Loucy (cell line): Measurements from ENCODE around the gene CYP27A1.

ENCODE experiments used
- H2AFZ ChIP-seq: fragments of 200-600 bp; sonication (generic); 2 replicates; pipeline ENCODE4 v1.6.0; 2016; ENCODE audit warnings: antibody characterized with exemption, mild to moderate bottlenecking, low read length, moderate library complexity
- H3F3A ChIP-seq: fragments of 200-600 bp; 2 replicates; pipeline ENCODE4 v1.6.0; 2016; ENCODE audit warnings: antibody characterized with exemption, low read depth, mild to moderate bottlenecking
- H3K27me3 ChIP-seq: fragments of 200-600 bp; sonication (generic); 2 replicates; pipeline ENCODE4 v1.6.1; 2014; ENCODE audit warnings: low read length, mild to moderate bottlenecking; ENCODE audit not compliant: insufficient read depth, poor library complexity, severe bottlenecking
- H3K36me3 ChIP-seq: fragments of 200-600 bp; sonication (generic); 2 replicates; pipeline ENCODE4 v1.6.1; 2016; ENCODE audit warnings: low read length; ENCODE audit not compliant: insufficient read depth
- H3K4me1 ChIP-seq: fragments of 200-600 bp; sonication (generic); 2 replicates; pipeline ENCODE4 v1.5.1; 2014; ENCODE audit warnings: low read length, mild to moderate bottlenecking; ENCODE audit not compliant: insufficient read depth, poor library complexity, severe bottlenecking
- H3K4me2 ChIP-seq: fragments of 200-600 bp; sonication (generic); 2 replicates; pipeline ENCODE4 v1.6.0; 2014; ENCODE audit warnings: antibody characterized with exemption, low read length, low read depth, mild to moderate bottlenecking; ENCODE audit not compliant: poor library complexity, severe bottlenecking
- H3K4me3 ChIP-seq: fragments of 200-600 bp; sonication (generic); 2 replicates; pipeline ENCODE4 v1.5.1; 2014; ENCODE audit warnings: low read length, mild to moderate bottlenecking, mixed read lengths; ENCODE audit not compliant: poor library complexity, severe bottlenecking
- H3K79me2 ChIP-seq: fragments of 200-600 bp; sonication (generic); 2 replicates; pipeline ENCODE4 v1.6.1; 2014; ENCODE audit warnings: low read length; ENCODE audit not compliant: insufficient read depth
- H3K9ac ChIP-seq: fragments of 200-600 bp; sonication (generic); 2 replicates; pipeline ENCODE4 v1.6.0; 2014; ENCODE audit warnings: mild to moderate bottlenecking, low read depth, low read length, moderate library complexity; ENCODE audit not compliant: poor library complexity, severe bottlenecking
- H3K9me2 ChIP-seq: fragments of 200-600 bp; sonication (generic); replicated peaks from 2 replicates; pipeline ENCODE4 v1.6.1; 2016; ENCODE audit warnings: low read depth, low read length, mixed read lengths
- H3K9me3 ChIP-seq: fragments of 200-600 bp; sonication (generic); 2 replicates; pipeline ENCODE4 v1.6.1; 2014; ENCODE audit warnings: mild to moderate bottlenecking, antibody characterized with exemption, low read length, low read depth; ENCODE audit not compliant: insufficient read depth
- H4K20me1 ChIP-seq: fragments of 200-600 bp; sonication (generic); 2 replicates; pipeline ENCODE4 v1.6.0; 2014; ENCODE audit warnings: antibody characterized with exemption, low read length, mild to moderate bottlenecking; ENCODE audit not compliant: insufficient read depth, poor library complexity, severe bottlenecking
- EZH2phosphoT487 ChIP-seq: fragments of 200-600 bp; IDR thresholded peaks from 2 replicates; pipeline ENCODE4 v1.6.1; 2018; ENCODE audit warnings: antibody characterized with exemption, mild to moderate bottlenecking, moderate library complexity, borderline replicate concordance
- TF ChIP-seq, protein P1 (sequence below): fragments of 200-600 bp; sonication (generic); conservative IDR thresholded peaks from 2 replicates; pipeline ENCODE4 v1.5.1; 2014; ENCODE audit warnings: mild to moderate bottlenecking, antibody characterized with exemption, low read length

CYP27A1 gene

GRCh38 chr2:218805627-218806026, 23.7 kb downstream of the CYP27A1 start:
- no peaks in the 10 kb centered on the region for H4K20me1 ChIP-seq
- TF ChIP-seq EZH2phosphoT487 = no peak
- TF ChIP-seq, protein P1, sequence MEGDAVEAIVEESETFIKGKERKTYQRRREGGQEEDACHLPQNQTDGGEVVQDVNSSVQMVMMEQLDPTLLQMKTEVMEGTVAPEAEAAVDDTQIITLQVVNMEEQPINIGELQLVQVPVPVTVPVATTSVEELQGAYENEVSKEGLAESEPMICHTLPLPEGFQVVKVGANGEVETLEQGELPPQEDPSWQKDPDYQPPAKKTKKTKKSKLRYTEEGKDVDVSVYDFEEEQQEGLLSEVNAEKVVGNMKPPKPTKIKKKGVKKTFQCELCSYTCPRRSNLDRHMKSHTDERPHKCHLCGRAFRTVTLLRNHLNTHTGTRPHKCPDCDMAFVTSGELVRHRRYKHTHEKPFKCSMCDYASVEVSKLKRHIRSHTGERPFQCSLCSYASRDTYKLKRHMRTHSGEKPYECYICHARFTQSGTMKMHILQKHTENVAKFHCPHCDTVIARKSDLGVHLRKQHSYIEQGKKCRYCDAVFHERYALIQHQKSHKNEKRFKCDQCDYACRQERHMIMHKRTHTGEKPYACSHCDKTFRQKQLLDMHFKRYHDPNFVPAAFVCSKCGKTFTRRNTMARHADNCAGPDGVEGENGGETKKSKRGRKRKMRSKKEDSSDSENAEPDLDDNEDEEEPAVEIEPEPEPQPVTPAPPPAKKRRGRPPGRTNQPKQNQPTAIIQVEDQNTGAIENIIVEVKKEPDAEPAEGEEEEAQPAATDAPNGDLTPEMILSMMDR = no peak
- no peak overlapping the region for H2AFZ ChIP-seq
- no peaks in the 10 kb centered on the region for H3K9me2 ChIP-seq
- no peaks in the 10 kb centered on the region for H3K79me2 ChIP-seq
- H3K4me3 ChIP-seq = no peak overlapping the region
- no peak overlapping the region for H3K4me2 ChIP-seq
- H3F3A ChIP-seq = no peaks in the 10 kb centered on the region
- peaks cover 5% of the 10 kb centered on the region for H3K27me3 ChIP-seq
- no peak overlapping the region for H3K9ac ChIP-seq
- no peaks in the 10 kb centered on the region for H3K36me3 ChIP-seq
- H3K4me1 ChIP-seq = no peaks in the 10 kb centered on the region
- H3K9me3 ChIP-seq = no peaks in the 10 kb centered on the region

- no peak overlapping the region for H3K4me3 ChIP-seq
- no peaks in the 10 kb centered on the region for H3K9me3 ChIP-seq
- no peaks in the 10 kb centered on the region for H3K4me1 ChIP-seq
- H3K9ac ChIP-seq = no peak overlapping the region
- no peaks in the 10 kb centered on the region for H3K9me2 ChIP-seq
- TF ChIP-seq EZH2phosphoT487 = no peak
- TF ChIP-seq, protein P1 = no peak
- H3F3A ChIP-seq = no peaks in the 10 kb centered on the region
- H3K4me2 ChIP-seq = no peak overlapping the region
- H4K20me1 ChIP-seq = no peaks in the 10 kb centered on the region
- H2AFZ ChIP-seq = no peak overlapping the region
- H3K36me3 ChIP-seq = no peaks in the 10 kb centered on the region
- no peaks in the 10 kb centered on the region for H3K79me2 ChIP-seq
- peaks cover 5% of the 10 kb centered on the region for H3K27me3 ChIP-seq
Observed at GRCh38 chr2:218806346-218806978, 24.5 kb downstream of the CYP27A1 start.

DNA sequence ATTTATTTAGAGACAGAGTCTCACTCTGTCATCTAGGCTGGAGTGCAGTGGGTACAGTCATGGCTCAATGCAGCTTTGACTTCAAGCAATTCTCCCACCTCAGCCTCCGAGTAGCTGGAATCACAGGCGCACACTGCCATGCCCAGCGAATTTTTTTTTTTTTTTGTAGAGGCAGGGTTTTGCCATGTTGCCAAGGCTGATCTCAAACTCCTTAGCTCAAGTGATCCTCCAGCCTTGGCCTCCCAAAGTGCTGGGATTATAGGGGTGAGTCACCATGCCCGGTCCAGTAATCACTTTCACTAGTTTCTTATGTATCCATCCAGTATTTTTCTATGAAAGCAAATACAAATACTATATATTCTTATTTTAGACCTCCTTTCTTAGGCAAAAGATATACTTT, 25.7 kb downstream of the CYP27A1 start:
- no peak overlapping the region for H3K4me2 ChIP-seq
- H3K9ac ChIP-seq = no peak overlapping the region
- no peaks in the 10 kb centered on the region for H3K9me3 ChIP-seq
- no peaks in the 10 kb centered on the region for H4K20me1 ChIP-seq
- no peaks in the 10 kb centered on the region for H3K79me2 ChIP-seq
- peaks cover 5% of the 10 kb centered on the region for H3K27me3 ChIP-seq
- H3K36me3 ChIP-seq = no peaks in the 10 kb centered on the region
- no peaks in the 10 kb centered on the region for H3K4me1 ChIP-seq
- H3F3A ChIP-seq = no peaks in the 10 kb centered on the region
- TF ChIP-seq, protein P1 = no peak
- no peak overlapping the region for H3K4me3 ChIP-seq
- no peak overlapping the region for H2AFZ ChIP-seq
- H3K9me2 ChIP-seq = no peaks in the 10 kb centered on the region
